HG03066 (cell line): Measurements from ENCODE around the gene MRLN.
"Not testable (repeated sequence)": the region's sequence is repeated elsewhere in the genome, so short reads cannot be mapped to it uniquely, and the experiment has no call there.

Experiments used
- ATAC-seq: cut with Tn5 transposase; IDR thresholded peaks from one replicate; pipeline ENCODE4 v1.9.1; 2021; ENCODE audit warnings: low read depth; ENCODE audit not compliant: unreplicated experiment

The MRLN gene

GRCh38 chr10:59748834-59749233 is 4.4 kb downstream of the MRLN start:
- no peak for ATAC-seq

- no peak for ATAC-seq
These were observed 8.0 kb downstream of the MRLN start for GRCh38 chr10:59745163-59745650.

DNA sequence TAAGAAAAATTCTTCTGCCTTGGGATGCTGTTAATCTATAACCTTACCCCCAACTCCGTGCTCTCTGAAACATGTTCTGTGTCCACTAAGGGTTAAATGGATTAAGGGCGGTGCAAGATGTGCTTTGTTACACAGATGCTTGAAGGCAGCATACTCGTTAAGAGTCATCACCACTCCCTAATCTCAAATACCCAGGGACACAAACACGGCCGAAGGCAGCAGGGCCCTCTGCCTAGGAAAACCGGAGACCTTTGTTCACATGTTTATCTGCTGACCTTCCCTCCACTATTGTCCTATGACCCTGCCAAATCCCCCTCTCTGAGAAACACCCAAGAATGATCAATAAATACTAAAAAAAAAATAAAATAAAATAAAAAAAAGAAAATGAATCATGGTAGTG is 8.5 kb downstream of the MRLN start:
- ATAC-seq, result not testable (repeated sequence)

GRCh38 chr10:59744156-59744555 is 9.1 kb downstream of the MRLN start:
- not testable (repeated sequence) for ATAC-seq

DNA sequence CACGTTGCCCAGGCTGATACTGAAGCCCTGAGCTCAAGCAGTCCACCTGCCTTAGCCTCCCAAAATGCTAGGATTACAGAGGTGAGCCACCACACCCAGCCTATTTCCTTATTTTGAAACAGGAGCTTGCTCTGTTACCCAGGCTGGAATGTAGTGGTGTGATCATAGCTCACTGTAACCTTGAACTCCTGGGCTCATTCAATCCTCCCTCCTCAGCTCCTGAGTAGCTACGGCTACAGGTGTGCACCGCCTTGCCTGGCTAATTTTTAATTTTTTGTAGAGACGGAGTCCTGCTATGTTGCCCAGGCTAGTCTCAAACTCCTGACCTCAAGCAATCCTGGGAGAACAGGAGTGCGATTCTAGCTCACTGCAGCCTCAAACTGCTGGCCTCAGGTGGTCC is 11.7 kb downstream of the MRLN start:
- no peak for ATAC-seq

DNA sequence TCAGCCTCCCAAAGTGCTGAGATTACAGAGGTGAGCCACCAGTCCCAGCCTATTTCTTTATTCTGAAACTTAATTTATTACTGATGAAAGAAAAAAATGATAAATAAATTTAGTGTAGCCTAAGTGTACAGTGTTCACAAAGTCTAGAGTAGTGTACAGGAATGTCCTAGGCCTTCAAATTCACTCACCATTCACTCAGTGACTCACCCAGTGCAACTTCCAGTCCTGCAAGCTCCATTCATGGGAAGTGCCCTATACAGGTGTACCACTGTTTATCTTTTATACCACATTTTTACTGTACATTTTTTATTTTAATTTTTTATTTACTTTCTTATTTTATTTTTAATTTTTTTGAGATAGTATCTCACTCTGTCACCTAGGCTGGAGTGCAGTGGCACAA is 12.2 kb downstream of the MRLN start:
- no peak for ATAC-seq

GRCh38 chr10:59736749-59737148 is 16.5 kb downstream of the MRLN start:
- ATAC-seq, result no peak

DNA sequence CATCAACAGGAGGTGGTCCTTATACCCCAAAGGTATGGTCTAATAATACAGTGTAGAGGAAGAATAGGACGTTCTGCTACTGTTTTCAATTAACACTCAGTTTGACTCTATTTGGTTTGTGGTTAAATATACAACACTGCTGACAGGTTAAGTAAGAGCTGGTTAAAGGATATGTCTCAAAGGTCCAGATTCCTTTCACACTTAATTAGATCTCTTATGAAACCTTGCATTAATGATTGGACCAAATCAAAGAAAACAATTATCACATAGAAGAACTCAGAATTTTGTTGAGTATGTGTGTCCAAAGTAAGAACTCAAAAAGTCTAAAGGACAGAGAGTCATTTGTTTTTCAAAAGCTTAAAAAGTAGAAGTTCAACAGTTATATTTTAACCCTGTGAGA is 18.0 kb downstream of the MRLN start:
- ATAC-seq, result no peak

GRCh38 chr10:59734014-59734462 is 19.2 kb downstream of the MRLN start:
- ATAC-seq, result no peak

DNA sequence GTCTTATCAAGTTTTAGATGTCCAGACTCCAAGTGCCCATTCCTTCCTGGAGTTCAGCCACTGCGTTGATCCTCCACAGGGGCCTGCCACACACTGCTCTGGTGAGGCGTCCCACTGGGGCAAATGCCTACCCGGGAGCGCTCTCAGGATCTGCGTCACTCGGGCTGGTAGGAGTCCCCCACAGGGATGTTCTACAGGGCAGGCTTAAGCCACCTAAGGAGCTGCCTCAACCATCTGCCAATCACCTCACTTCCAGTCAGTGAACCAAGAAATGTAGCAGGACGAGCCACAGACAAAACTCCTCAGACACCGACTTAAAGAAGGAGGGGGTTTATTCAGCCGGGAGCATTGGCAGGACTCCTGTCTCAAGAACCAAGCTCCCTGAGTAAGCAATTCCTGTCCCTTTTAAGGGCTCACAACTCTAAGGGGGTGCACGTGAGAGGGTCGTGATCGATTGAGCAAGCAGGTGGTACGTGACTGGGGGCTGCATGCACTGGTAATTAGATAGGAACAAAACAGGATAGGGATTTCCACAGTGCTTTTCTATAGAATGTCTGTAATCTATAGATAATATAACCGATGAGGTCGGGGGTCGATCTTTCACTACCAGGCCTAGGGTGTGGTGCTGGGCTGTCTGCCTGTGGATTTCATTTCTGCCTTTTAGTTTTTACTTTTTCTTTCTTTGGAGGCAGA is 19.8 kb downstream of the MRLN start:
- ATAC-seq, result not testable (repeated sequence)

DNA sequence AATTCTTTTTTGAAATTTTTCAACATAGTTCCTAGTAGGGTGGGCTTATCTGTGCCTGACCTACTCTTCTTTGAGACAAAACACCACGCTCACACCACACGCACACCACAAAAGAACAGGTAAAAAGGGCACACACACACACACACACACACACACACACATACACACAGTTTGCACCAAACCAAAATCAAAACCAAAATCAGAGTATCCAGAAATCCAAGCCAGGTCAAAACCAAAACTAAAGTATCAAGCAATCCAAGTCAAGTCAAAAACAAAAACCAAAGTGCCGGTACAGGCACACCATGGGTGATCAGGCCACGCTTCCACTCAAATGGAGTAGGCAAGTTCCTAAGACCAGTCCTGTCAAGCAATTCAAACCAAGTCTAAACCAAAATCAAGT is 20.4 kb downstream of the MRLN start:
- ATAC-seq, result not testable (repeated sequence)

GRCh38 chr10:59729167-59729566 is 24.1 kb downstream of the MRLN start:
- ATAC-seq, result not testable (repeated sequence)

DNA sequence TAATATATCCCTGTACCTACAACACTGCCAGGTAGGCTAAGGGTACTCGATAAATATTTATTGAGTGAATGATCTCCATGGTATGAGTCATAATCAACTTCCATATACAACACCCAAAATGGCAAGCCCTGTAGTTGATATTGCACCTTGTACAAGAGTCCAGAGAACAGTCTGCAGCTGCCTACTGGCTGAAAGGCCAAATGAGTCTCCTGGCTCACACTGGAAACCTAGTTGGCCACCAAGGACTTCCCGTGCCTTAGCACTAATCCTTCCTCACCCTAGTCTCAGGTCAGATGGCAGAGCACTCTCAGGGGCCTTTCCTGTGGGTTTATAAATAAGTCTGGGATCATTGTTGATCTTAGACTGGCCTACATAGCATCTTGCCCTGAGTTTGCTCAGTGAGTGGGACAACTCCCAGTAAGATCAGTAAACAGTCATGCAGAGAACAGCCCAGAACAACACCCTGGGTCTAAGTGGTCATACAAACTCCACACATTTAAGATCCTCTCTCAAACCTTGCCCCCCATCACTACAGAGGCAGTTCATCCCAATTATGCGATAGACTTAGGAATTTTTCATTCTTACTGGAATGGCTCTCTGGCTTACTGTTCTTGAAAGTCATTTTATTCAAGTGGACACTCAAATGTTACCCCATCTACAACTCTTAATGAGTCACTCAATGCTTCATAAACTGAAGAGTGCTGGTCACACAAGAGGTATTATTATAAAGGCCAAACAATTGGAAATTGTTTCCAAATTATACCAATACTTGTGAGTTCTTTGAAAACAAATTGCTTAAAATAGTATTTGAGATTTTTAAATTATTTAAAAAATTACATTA is 28.9 kb downstream of the MRLN start:
- no peak for ATAC-seq

DNA sequence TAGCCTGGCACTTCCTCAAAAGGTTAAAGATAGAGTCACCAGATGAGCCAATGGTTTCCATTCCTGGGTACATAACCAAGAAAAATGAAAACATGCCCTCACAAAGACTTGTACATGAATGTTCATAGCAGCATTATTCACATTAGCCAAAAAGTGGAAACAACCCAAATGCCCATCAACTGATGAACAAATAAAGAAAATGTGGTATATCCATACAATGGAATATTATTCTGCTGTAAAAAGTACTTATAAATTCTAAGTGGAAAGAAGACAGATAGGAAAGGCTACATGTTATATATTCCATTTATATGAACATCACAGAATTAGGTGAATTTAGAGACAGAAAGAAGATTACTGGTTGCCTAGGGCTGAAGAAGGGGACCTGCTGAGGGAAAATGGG is 32.9 kb downstream of the MRLN start:
- ATAC-seq, result no peak

DNA sequence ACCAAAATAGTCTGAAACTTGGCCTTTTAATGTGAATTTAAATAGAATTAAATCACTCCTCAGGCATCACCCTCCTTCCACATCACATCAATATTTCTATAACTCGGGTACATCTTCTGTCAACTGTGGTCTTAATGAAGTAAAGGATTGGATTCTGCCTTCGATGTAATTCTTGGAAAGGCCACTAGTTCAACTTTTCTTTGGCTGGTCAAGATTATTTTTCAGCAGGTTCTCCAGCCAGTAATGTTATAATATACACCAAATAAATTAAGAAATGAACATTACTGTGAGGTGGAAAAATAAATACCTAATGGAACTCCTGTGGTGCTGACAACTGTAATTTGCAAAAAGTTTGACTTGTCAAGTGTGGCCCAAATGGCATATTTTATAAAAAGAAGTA is 33.9 kb downstream of the MRLN start:
- no peak for ATAC-seq

GRCh38 chr10:59718257-59718656 is 35.0 kb downstream of the MRLN start:
- ATAC-seq, result no peak

DNA sequence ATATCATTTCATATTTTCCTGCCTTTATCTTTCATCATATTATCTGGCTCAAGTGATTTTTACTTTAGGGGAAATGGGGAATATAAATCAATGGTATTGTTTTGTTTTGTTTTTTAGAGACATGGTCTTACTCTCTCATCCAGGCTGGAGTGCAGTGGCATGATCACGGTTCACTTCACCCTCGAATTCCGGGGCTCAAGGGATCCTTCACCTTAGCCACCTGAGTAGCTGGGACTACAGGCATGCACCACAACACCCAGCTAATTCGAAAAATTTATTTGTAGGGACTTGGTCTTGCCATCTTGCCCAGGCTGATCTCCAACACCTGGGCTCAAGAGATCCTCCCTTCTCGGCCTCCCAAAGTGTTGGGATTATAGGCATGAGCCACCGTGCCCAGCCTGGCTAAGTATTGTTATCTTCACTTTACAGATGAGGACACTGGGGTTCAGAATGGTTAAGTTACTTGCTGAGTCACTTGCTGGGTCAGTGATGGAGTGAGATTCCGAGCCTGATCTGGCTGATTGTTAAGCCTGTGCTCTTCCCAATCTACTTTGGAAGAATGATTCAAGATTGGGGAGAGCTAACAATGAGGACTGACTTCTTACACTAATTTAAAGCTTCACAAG is 39.9 kb downstream of the MRLN start:
- no peak for ATAC-seq

DNA sequence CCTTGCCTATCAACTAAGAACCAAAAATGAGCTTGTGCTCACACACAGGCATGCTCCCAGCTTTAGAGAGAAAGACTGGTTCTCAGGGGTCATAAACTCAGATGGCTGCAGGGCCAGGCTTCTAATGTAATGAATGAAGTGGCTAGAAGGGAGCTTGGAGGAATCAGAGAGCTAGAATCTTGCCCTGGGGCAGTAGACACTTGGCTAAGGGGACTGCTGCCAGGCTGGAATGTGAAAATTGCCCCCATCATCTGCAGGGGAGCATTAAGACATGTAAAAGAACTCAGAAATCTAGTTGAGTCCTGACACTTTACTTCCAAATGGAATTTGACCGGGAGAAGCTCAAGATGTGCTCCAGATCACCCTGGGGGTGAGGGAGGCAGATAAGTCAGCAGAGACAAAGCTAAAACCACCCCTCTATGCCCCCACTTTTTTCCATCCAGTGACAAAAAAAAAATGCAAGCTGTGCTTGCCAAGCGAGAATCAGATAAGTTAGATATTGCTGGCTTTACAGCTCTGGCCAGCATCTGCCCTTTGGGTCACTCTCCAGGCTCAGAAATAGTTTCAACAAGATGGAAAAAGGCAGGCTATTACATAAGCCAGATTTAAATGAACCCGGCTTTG is 41.3 kb downstream of the MRLN start:
- no peak for ATAC-seq

- ATAC-seq, result peak; percentile 87
These were observed 43.7 kb downstream of the MRLN start, which contains the start of gene SLC16A9 for GRCh38 chr10:59709395-59710125. SLC16A9 (minus strand) TSS chr10:59709850; CDS start chr10:59684291, 25,559 bp downstream.

DNA sequence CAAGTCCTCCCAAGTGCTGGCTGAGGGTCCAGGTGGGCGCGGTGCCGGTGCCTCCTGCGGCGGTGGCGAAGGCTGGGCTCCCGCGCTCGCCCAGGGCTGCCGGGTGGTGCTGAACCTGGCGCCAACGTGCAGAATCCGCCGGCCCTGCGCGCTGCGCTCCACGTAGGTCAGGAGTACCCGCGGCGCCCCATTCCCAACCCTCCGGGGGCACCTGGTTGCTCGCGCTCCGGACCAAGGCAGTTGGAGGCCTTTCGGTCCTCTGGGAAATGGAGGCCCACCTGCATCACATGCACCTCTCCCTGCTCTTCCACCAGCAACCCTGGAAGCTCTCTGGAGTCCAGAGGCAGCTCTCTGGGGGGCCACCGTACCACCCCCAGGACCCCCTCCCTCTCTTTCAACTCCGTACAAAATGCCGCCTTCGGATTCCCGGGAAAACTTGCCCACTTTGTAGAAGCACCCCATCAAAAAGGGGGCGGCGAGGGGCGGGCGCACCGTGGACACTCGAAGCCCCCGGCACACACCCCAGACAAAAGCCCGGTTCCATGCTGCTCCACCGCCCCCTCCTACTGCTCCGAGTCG is 44.4 kb downstream of the MRLN start:
- ATAC-seq, result peak; percentile 40
